HG02763 (cell line): ENCODE results near the gene CLEC17A.

ENCODE experiments used
- ATAC-seq: cut with Tn5 transposase; IDR thresholded peaks from one replicate; pipeline ENCODE4 v1.9.1; 2021; ENCODE audit warnings: mild to moderate bottlenecking, moderate library complexity; ENCODE audit not compliant: unreplicated experiment

The CLEC17A gene

DNA sequence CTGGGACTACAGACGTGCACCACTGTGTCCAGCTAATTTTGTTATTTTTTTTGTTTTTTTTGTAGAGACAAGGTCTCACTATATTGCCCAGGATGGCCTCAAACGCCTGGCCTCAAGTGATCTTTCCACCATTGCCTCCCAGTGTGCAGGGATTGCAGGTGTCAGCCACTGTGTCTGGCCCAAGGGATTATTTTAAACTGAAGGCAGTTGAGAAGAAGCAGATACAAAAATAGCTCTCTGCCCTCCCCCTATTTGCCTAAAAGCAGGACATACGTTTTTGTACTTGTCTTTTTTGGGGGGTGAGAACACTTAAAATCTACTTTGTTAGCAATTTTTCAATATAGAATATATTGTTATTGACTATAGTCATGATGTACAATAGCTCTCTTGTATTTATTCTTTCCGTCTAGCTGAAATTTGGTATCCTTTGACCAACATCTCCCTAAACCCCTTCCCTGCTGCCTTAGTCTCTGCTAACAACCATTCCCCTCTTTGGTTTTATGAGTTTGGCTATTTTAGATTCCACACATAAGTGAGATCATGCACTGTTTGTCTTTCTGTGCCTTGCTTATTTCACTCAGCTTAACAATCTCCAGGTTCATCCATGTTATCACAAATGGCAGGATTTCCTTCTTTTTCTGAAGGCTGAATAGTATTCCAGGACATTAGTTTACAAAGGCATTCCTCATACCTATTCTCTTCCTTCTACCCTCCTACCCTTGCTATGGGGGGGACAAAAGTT lies 56.8 kb downstream of the CLEC17A start:
- no peak for ATAC-seq

DNA sequence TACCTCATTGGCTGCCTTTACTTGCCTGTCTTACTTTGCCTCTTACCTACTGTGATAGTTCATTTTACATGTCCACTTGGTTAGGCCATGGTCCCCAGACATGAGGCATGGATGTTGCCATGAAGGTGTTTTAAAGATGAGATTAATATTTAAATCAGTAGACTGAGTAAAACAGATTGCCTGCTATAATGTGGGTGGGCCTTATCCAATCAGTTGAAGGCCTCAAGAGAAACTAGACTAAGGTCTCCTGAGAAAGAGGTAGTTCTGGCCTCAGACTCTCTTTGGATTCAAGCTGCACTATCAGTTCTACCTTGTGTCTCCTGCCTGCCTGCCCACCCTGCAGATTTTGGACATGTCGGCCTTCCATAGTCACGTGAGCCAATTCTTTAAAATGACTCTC lies 65.6 kb downstream of the CLEC17A start:
- ATAC-seq, result no peak

GRCh38 chr19:14649020-14649419 lies 66.1 kb downstream of the CLEC17A start:
- ATAC-seq, result no peak

- no peak for ATAC-seq
Observed at GRCh38 chr19:14650161-14650560, 67.3 kb downstream of the CLEC17A start.

DNA sequence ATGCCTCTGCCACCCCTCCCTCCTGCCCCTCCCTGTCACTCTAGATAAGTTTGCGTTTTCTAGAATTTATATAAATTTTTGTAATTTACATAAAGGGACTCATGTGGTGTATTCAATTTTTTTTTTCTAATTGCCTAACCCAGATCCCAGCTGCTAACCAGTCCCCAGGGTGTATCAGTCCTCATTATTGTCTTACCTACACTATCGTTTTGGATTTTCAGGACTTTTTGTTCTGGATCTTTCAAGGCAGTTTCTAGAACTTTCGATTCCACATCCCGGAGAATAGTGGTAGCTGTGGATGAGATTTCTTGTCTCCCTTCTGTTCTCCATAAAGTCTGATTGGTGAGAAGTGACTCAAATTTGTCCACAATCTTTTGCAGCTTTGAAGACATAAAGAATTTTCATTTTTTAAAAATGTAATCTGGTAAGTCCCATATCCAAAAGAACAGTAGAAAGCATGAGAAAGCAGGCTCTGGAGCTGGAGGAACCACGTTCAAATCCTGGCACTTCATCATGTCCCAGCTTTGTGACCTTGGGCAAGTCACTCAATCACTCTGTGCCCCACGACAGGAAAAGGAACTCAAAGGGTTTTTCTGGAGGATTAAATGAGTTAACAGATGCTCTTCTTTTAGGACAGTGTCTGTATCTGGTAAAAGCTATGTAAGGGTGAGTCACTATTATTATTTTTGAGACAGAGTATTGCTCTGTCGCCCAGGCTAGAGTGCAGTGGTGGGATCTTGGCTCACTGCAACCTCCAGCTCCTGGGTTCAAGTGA lies 72.1 kb downstream of the CLEC17A start:
- no peak for ATAC-seq

GRCh38 chr19:14655726-14656125 lies 72.8 kb downstream of the CLEC17A start:
- no peak for ATAC-seq

DNA sequence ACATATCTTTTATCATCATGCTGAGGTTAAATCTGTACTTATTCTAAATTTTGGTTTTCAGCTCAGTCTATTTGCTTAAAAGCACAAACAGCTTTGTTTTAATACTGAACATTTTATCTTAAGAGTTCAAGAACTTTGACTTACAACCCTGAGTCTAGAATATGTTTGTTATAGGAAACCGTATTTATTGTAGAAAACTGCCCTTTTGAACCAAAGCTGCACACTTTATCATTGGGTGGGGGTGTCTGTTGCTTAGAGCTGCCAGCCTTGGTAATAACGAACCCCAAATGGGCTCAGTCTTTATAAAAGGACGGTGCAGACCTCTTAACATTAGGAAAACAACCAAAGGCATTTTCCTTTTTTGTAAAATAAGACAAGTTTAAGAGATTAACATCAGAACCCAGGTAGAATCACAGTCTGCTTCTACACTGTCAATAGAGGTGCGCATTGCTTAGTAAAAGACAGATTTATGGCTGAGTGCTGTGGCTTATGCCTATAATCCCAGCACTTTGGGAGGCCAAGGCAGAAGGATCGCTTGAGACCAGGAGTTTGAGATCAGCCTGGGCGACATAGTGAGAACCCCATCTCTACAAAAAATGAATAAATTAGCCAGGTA lies 77.1 kb downstream of the CLEC17A start:
- ATAC-seq, result no peak

DNA sequence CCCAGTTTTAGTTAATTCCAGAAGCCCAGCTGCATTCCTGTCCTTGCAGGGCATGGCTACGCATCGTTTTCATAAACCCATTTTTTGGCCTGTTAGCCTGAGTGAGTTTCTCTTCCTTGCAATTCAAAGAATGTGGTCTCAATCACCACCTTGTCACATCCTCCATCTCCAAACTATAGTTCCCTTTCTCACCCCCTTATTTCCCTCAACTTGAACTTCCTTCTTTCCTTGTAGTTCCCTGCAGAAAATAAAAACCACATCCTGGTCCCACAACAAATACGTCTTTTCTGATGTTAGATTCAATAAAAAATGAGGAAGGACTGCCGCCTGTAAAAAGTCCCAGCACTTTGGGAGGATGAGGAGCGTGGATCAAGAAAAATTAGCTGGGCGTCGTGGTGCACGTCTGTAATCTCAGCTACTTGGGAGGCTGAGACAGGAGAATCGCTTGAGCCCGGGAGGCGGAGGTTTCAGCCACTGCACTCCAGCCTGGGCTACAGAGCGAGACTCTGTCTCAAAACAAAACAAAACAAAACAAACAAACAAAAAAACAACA lies 78.6 kb downstream of the CLEC17A start:
- ATAC-seq, result no peak
